ENCODE measurements around the gene ANKLE1.

Gene ANKLE1

GRCh38 chr19:17244618-17245534 lies 36.8 kb upstream of the ANKLE1 start (continued):
- 0 out of 2 replicates have a peak, but pooled peaks have one; percentile 9 for TF ChIP-seq HIC1 (tag by site-specific recombination; IDR thresholded peaks at IDR 0.05)
- TF ChIP-seq ZNF792 (tag by site-specific recombination; IDR thresholded peaks at IDR 0.05): peak; percentile 100
- no peak for TF ChIP-seq ZNF654 (tag by site-specific recombination; IDR thresholded peaks at IDR 0.05; ENCODE audit: low read depth)
- TF ChIP-seq ZBTB8A (tag by site-specific recombination; IDR thresholded peaks at IDR 0.05): no peak
- peak; percentile 38; the same call in 1 of the 2 replicates for TF ChIP-seq ZXDB (tag by site-specific recombination; IDR thresholded peaks at IDR 0.05)

- H3K27ac ChIP-seq (ENCODE audit: extremely low read depth, low read depth, low read length): peak within 1 kb of the TSS; percentile 82; the same call in 1 of the 2 replicates
- peaks cover 10% of the 10 kb centered on the region for H3K4me1 ChIP-seq (ENCODE audit: control insufficient read depth, insufficient read depth, low read length)
- POLR2A ChIA-PET: interaction anchor here (0.6 to 6.8 kb wide), 6 partner anchors 10 to 87 kb away, joined by 3 to 29 read pairs (median 3); partner anchors contain the start of genes BABAM1, MRPL34, OCEL1 and USE1
- CTCF ChIA-PET: interaction anchor here (0.6 kb wide), 1 partner anchor 52 kb away, joined by 3 read pairs; no protein-coding TSS in a partner anchor
- H3K9me3 ChIP-seq (ENCODE audit: control insufficient read depth, insufficient read depth, low read depth, low read length): no peaks in the 10 kb centered on the region
- H3K4me3 ChIP-seq (ENCODE audit: low read depth, low read length): peak within 1 kb of the TSS; percentile 76
- TF ChIP-seq ZNF423 (tag by site-specific recombination; IDR thresholded peaks at IDR 0.05) (no peak), ZNF202 (tag by site-specific recombination; IDR thresholded peaks at IDR 0.05; ENCODE audit: borderline replicate concordance) (no peak)
- peaks cover 0 to 8% of the 10 kb centered on the region in 2 experiments; a peak in 1 of 3 replicates for H3K36me3 ChIP-seq (ENCODE audit: control insufficient read depth in 2 of 2, insufficient read depth in 1 of 2, low read length in 2 of 2)
Measured at GRCh38 chr19:17245535-17245984, 36.1 kb upstream of the ANKLE1 start, which contains the start of gene NR2F6. Gene NR2F6, minus strand, starts transcription at chr19:17245919. Its CDS starts 699 bp downstream, at chr19:17245220.

GRCh38 chr19:17246681-17247425 lies 34.8 kb upstream of the ANKLE1 start:
- H3K9me3 ChIP-seq (ENCODE audit: control insufficient read depth, insufficient read depth, low read depth, low read length): no peaks in the 10 kb centered on the region
- ChIA-PET POLR2A (no interaction called here), CTCF (no interaction called here)
- H3K4me1 ChIP-seq (ENCODE audit: control insufficient read depth, insufficient read depth, low read length): peaks cover 10% of the 10 kb centered on the region
- peak overlapping the region; percentile 45 for H3K4me3 ChIP-seq (ENCODE audit: low read depth, low read length)
- H3K27ac ChIP-seq (ENCODE audit: extremely low read depth, low read depth, low read length): peak overlapping the region; percentile 79; the same call in 1 of the 2 replicates
- no peaks in the 10 kb centered on the region for H3K36me3 ChIP-seq (ENCODE audit: control insufficient read depth in 2 of 2, insufficient read depth in 1 of 2, low read length in 2 of 2)
- TF ChIP-seq ZNF10 (tag by site-specific recombination; IDR thresholded peaks at IDR 0.05) (no peak), HIC1 (tag by site-specific recombination; IDR thresholded peaks at IDR 0.05) (no peak), ZFHX2 (tag by site-specific recombination; conservative IDR thresholded peaks at IDR 0.05) (peak; percentile 83), ZNF692 (tag by site-specific recombination; IDR thresholded peaks at IDR 0.05) (0 out of 2 replicates have a peak, but pooled peaks have one; percentile 7), ZNF792 (tag by site-specific recombination; IDR thresholded peaks at IDR 0.05) (peak; percentile 78; the same call in 1 of the 2 replicates), EGR2 (tag by site-specific recombination; IDR thresholded peaks at IDR 0.05; ENCODE audit: low read depth) (peak; percentile 73; the same call in 1 of the 2 replicates)

Data from HEK293 (cell line).